GM18909 (cell line): ENCODE data around the gene CELA1.
"Not testable (repeated sequence)": the region's sequence is repeated elsewhere in the genome, so short reads cannot be mapped to it uniquely, and the experiment has no call there.

Experiments used
- ATAC-seq: cut with Tn5 transposase; IDR thresholded peaks from one replicate; pipeline ENCODE4 v1.9.1; 2021; ENCODE audit warnings: mild to moderate bottlenecking; ENCODE audit not compliant: unreplicated experiment, poor library complexity

Gene CELA1

DNA sequence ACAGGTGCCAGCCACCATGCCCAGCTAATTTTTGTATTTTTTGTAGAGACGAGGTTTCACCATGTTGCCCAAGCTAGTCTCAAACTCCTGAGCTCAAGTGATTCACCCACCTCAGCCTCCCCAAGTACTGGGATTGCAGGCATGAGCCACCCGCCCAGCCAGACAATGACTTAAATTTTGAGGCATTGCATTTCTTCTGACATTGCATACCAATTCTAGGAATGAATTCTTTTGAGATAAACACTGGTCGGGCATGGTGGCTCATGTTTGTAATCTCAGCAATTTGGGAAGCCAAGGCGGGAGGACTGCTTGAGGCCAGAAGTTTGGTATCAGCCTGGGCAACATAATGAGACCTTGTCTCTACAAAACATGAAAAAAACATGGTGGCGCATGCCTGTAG lies 2.5 kb upstream of the CELA1 start:
- ATAC-seq, result no peak

DNA sequence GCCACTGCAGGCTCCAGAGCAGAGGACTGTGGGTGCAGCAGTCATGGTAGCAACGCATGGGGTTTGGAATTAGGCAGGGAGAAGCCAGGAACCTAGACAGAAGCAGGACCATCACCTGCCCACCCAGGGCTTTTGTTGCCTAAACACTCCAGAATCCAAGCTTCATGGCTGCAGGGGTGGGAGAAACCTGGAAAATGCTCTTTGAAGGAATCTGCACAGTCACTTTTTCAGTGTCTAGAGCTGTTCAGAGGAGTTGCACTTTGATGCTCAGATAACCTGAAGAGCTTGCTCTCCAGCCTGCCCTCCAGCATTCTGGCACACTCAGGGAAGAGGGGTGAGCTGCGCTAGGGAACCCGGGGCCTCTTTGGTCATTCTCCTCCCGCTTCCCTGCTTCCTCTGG lies 1.6 kb upstream of the CELA1 start:
- no peak for ATAC-seq

DNA sequence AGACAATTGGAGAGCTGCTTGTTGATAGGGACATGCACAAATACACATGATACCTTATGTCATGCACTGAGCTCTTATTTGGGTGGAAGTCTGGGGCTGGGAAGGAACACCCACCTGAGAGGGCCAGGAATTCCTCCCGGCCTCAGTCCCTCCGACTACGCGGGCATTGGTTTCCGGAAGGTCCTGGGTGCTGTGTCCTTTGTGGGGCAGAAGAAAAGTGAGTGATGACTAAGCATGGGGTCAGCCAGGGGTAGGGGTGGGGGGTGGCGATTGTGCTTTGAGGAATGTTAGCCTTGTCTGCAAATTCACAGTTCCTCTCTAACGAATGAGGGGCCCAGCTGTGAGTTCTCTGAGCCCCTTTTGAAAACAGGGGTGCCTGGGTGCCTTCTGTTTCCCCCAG lies 798 bp downstream of the CELA1 start:
- no peak for ATAC-seq

DNA sequence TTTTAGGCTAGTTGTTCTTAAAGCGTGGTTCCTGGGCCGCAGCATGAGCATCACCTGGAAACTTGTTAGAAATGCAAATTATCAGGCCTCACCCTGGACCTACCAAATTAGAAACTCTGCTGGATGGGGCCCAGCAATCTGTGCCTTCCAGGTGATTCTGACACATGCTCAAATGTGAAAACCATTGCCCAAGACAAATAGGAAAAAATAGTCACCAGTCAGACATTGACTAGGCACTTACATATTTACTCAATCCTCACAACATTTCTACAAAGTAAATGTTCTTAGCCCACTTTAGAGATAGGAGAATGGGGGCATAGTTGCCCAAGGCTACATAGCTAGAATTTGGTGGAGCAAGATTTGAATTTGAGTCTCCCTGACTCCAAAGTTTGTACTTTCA lies 3.3 kb downstream of the CELA1 start:
- no peak for ATAC-seq

DNA sequence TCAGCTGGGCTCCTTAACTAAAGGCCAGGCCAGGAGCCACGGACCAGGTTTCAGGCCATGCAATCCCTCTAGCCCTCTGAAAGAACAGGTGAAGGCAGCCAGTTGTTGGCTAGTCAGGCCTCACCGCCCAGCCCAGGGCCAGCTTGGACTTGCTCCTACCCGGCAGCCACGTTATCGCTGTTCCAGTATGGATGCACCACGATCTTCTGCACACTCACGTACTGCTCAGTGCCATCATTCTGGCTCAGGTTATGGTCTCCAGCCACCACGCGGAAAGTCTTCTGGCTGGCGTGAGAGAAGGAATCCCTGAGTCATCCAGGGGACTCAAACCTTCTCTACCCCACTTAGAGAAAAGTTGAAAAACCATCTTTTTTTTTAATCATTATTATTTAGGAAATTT lies 4.1 kb downstream of the CELA1 start:
- ATAC-seq, result no peak

DNA sequence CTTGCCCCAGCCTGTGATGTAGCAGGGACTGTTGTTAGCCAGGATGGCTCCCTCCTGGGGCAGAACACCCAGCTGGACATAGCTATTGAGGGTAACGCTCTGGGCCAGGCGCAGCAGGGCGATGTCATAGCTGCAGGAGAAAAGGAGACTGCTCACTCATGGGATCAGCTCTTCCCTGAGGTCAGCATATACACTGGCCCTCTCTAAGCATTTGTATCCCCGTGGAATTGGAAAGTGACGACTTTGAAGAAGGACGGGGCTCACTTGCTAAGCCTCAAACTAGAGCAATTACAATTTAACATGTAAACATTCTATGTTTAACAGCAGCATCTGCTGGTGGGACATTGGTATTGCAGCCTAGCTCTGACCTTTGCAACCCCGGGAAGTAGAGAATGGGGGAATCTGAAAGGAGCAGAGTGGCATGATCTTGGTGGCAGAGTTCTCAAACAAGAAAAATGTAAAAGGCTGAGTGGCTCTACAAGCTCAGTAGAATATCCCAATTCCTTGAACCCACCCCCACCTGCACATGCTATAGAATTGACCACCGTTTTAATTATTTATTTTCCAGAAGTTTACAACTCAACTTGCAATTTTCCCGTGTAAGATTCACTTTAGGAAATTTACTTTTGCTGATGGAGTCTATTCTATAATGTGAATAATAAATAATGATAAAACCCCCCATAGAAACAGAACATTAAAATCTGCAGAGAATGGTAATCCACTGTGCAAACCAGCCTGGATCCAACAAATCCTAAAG lies 5.0 kb downstream of the CELA1 start:
- no peak for ATAC-seq

DNA sequence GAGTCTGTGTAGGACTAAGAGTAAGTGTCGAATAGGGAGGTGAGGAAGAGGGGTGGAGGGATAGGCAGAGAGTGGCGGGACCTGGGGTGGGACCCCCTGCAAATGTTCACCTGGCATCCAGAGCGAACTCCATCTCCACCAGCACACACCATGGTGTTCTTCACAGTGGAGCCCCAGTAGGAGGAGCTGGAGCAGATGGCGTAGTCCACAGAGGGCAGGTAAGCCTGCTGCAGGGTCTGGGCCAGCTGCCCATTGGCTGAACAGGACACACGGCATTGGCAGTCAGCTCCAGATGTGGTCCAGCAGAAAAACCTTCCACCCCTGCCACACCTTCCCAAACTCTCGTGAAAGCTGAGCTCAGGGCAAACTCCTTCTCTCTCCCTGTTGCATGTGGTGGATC lies 6.7 kb downstream of the CELA1 start:
- no peak for ATAC-seq

DNA sequence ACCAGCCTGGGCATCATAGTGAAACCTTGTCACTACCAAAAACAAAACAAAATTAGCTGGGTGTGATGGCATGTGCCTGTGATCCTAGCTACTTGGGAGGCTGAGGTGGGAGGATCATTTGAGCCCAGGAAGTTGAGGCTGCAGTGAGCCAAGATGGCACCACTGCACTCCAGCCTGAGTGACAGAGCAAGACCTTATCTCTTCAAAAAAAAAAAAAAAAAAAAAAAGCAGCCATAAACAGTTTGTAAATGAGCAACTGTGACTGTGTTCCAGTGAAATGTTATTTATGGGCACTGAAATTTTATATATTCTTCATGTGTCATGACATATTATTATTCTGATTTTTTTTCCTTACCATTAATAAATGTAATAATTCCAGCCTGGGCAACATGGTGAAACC lies 9.1 kb downstream of the CELA1 start:
- not testable (repeated sequence) for ATAC-seq

DNA sequence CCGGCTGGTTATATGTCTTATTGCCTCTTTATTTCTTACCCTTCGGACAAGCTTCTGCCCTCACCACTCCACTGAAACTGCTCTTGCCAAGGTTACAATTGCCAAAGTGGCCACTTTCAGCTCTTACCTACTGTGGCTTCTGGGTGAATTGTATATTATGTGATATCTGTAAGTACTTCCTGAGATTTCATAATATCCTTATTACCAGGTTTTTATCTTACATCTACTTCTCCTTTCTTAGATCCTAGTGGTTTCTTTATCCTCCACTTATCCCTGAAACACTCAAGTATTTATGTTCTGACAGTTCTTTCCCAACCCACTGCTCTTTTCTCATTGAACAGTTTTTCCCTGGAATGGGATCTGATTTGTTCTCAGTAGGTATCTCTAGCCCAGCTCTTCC lies 10.5 kb downstream of the CELA1 start:
- ATAC-seq, result no peak

DNA sequence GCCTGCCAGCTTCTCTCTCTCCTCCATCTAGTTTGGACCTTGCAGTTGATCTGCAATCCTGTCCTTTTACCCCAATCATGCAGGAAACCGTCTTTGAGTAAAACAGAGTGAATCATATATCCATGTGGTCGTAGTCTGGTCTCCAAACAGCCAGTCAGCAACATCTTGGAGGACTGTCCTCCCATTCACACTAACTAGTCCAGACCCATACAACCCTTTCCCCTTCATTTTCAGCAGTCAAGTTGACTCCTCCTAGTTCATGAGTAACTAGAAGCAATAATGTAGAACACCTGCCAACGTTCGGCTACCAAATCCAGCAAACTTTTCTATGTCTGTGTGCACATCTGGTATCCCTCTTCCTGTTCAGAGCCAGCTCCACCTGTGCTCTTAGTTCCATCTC lies 11.7 kb downstream of the CELA1 start:
- no peak for ATAC-seq

DNA sequence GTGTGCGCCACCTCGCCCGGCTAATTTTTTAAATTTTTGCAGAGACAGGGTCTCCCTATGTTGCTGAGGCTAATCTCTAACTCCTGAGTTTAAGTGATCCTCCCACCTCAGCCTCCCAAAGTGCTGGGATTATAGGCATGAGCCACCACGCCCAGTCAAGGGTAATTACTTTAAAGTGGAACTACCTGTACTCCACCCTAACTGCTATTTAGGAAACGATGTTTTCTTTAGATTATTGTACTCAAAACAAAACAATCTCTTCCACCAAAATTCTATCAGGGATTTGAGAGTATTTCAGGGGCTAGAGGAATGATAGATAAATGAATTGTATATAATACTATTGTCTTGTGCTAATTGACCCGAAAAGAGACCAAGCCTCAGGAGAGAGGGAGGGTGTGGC lies 12.9 kb downstream of the CELA1 start:
- no peak for ATAC-seq

DNA sequence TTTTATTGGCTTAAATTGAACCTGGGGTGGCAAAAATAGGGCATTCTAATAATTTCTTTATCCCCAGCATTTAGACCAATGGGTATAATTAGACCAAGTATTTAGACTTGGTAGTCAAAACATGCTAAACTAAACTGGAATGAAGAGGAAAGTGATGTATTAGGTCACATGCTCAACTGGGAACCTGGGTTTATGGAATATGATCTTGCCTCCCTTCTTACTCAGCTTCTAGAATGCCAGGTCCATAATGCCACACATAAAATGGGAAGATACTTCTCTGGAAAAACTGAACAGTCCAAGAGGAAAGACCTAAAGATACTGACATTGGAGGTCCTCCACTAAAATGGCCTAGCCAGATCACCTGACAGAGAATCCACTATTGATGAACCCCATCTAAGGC lies 16.3 kb downstream of the CELA1 start:
- ATAC-seq, result no peak

DNA sequence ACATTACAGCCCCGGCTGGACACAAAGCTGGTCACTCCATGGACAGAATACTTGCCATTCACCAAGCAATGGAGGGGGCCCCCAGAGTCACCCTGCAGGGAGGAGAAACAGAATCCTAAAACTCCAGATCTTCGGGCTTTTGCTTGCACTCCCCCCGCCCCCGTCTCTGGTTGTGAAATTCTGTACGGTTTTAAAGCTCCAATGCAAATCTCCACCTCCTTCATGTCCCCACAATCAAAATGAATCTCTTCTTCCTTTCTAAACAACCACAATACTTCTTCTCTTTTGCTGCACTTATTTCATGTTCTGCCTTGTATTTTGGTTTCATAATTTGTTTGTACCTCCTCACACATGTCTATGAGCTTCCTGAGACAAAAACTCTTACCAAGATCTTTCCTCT lies 16.7 kb downstream of the CELA1 start:
- ATAC-seq, result no peak

DNA sequence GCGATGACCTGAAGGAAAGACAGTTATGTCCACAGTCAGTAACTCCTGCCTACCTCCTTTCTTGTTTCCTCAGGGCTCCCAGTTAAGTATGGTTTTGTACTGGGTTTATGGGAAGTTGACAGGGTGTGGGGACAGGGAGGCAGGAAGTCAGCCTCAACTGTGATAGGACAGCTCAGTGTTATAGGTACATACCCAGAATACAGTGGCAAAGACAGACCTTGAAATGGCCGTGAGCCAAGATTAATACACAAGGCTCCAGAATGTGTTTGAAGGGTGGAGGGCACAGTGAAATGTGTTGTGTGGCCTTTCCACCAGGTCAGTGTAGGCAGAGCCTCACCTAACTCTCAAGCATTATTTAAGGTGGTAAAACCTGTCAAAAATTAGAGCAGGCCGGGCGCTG lies 17.9 kb downstream of the CELA1 start:
- no peak for ATAC-seq

DNA sequence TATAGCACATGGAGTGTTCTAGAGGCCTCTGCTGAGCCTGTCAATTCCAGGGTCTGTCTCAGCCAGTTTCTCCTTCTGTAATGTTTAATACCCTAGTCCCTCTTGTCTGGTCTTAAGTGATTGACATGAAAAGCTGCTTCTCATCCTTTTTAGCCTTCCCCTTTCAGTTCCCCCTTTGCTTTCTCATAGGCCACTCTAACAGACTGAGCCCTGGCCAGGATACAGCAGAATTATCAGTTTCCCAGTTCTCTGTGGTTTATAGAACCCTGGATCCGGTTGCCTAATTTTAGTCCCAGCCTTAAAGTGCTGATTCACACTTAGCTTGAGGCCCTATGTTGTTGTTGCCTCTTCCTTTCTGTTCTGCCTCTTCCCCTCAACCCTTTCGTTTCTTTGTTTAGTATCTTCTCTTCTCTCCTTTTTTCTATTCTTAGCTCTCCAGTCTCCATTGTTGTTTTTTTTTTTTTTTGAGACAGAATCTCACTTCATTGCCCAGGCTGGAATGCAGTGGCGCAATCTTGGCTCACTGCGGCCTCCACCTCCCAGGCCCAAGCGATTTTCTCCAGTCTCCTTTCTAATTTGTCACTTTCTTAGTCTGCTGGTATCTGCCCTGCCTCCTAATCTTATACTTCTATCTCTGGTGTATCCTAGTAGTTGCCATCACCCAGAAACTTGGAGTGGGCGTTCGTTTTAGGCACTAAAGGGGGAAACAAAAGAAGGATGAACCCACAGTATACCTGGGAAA lies 19.6 kb downstream of the CELA1 start:
- no peak for ATAC-seq

DNA sequence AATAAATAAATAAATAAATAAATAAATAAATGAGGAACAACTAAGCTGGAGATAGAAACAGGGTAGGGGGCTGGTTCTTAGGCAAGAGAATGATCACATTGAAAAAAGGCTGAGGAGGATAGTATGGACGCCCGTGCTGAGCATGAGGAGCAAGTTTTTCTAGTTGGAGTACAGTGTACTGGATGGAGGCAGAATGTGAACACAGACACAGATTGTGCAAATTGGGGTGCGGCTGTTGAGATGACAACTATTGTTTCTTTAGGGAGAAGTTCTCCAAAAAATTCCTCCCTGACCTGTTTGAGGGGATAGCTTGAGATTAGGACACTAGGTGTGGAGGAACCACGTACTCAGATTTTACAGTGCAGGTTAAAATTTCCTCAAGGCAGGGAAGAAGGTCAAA lies 21.5 kb downstream of the CELA1 start:
- ATAC-seq, result no peak

DNA sequence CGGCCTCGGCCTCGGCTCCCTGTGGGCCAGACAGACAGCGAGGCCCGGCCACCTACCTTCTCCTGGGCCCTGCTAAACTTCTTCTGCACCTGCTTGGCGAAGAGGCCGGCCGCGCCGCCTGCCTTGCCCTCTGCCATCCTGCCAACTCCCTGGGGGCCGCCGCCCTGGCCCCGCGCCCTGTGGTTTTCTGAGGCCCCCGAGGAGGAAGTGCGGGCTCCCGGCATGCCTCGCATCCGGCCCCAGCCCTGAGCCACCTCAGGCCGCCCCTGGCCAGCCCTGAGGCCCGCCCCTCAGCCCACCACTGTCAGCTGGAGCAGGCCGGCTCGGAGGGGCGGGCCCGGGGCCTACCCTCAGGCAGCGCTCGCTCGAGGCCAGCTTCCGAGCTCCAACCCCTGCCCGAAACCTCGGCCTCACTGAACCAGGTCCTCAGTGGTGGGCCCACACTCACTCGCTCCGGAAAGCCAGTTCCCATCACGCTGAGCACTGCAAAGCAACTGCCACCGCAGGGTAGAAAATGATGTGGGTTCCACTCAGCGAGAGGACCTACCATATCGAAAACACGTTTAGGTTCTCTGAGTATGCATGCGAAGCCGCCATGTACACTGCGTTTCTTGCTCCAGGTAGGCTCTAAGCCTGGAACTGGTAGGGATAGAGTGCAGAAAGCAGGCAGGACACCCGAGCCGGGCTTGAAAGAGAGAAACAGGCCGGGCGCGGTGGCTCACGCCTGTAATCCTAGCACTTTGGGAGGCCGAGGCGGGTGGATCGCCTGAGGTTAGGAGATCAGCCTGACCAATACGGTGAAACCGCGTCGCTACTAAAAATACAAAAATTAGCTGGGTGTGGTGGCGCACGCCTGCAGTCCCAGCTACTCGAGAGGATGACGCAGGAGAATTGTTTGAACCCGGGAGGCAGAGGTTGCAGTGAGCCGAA lies 22.2 kb downstream of the CELA1 start, which contains the start of gene BIN2:
BIN2 (minus strand) TSS at position 209 of the 930 bp plus-strand sequence; CDS start at position 137, 72 bp downstream.
- ATAC-seq, result peak; percentile 71

DNA sequence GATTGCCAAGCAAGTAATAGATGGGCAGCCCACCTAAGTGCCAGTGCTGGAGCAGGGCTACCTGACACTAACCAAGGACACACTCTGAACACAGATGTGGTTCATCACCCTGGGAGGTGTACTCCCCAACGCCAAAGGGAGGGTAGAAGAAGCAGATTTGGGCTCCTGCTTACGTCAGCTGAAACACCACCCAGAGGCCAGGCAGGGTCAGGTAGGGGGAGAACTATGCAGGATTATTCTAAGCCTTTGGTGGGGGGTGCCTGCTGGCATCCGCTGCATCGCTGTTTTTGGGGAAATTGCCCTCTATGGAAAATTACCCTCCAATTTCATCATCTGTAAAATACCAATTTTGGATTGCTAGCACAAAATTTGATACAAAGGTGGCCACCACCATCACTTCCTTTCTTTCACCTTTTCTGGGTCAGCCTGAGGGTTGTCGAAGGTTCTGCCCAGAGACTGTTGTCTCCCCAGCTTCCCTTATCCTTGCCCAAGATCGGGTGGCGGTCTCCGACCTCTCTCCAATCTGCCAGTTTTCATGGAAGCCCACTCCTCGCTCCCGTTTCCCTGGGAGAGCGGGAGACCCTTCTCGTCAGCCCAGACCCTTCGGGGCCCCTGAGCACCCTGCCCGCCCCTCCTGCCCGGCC lies 23.0 kb downstream of the CELA1 start:
- peak; percentile 6 for ATAC-seq

DNA sequence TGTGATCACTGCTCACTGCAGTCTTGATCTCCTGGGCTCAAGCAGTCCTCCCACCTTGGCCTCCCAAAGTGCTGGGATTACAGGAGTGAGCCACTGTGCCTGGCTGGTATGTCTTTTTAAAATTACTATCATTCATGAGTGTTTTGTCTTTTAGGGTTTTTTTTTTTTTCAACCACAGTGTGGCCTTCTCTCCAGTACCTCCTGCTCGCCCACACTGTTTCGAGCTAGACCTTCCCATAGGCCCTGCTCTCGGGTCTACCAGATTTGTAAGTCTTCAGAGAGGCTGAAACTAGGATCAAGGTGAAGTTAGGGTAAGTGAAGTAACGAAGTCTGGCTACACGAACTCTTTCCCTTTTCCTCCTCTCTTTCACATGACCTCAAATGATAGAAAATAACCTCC lies 24.0 kb downstream of the CELA1 start:
- no peak for ATAC-seq

DNA sequence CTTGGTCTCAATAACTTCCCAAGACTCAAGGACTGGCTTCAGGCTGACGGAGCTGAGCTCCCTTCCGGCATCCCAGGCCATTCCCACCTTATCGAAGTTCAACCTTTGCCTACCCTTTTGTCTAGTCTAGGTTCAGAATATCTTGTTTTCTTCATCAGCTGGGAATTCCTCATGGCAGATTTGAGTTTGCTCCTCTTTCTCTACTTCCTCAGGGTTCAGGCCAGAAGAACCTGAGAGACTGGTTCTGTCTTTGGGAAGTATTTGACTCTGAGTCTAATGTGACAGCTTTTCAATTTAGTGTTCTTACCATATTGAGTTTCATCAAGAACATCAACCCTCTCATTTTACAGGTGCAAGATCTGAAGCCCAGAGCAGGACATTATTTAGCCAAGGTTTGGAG lies 24.6 kb downstream of the CELA1 start:
- ATAC-seq, result no peak
